Ovary (tissue), 3 donors: ENCODE results near the gene DNAH11.

ENCODE experiments used
- EP300 ChIP-seq: sonication (generic); formaldehyde crosslinking; IDR thresholded peaks from one replicate; pipeline ENCODE4 v1.6.1; 2017; ENCODE audit warnings: antibody characterized with exemption
- POLR2A ChIP-seq: fragments of 450-650 bp; IDR thresholded peaks from one replicate; pipeline ENCODE4 v1.6.1; 2017; ENCODE audit warnings: antibody characterized with exemption, mild to moderate bottlenecking, moderate library complexity
- TF ChIP-seq, protein P1 (sequence below), 3 donors: fragments of 450-650 bp in 2 of 3; fragments of 200-600 bp in 1 of 3; IDR thresholded peaks; one replicate each; pipeline versions ENCODE4 v1.5.1 to v1.8.0; 2016 to 2022; ENCODE audit warnings: antibody characterized with exemption in 3 of 3, mild to moderate bottlenecking in 1 of 3
- donor health status: DM: no; HTN: no; CAD: no.

DNA sequence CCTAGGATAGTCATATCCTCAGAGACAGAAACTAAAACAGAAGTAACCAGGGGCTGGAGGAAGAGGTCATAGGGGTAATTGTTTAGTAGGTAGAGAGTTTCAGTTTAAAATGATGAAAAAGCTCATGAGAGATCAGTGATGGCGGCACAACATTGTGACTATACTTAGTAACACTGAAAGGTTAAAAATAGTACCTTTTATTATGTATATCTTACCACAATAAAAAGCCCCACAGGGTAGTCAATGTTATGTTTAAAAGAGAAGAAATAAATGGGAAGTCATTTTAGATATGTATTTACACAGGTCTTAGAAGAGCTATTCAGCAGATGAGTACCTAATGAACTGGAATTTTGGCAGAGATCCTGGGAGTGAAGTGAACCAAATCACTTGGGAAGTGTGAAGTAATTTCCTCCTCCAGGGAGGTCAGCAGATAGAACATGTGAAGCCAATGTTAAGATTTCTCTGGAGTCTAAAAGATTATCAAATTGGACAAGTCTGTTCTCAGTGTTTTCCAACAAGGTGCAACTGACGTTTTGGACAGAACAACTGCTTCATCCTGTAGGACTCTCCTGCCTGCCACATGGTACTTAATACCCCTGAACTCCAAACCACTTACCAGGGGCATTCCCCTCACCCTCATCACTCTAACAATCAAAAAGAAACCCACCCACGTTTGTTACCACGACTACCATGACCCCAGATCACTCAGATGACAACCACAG is 396.5 kb downstream of the DNAH11 start:
- TF ChIP-seq, protein P1, sequence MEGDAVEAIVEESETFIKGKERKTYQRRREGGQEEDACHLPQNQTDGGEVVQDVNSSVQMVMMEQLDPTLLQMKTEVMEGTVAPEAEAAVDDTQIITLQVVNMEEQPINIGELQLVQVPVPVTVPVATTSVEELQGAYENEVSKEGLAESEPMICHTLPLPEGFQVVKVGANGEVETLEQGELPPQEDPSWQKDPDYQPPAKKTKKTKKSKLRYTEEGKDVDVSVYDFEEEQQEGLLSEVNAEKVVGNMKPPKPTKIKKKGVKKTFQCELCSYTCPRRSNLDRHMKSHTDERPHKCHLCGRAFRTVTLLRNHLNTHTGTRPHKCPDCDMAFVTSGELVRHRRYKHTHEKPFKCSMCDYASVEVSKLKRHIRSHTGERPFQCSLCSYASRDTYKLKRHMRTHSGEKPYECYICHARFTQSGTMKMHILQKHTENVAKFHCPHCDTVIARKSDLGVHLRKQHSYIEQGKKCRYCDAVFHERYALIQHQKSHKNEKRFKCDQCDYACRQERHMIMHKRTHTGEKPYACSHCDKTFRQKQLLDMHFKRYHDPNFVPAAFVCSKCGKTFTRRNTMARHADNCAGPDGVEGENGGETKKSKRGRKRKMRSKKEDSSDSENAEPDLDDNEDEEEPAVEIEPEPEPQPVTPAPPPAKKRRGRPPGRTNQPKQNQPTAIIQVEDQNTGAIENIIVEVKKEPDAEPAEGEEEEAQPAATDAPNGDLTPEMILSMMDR (IDR thresholded peaks at IDR 0.05), result no peak
- TF ChIP-seq POLR2A, result no peak
- no peak for TF ChIP-seq EP300
